NT2/D1 (cell line): ENCODE measurements around the gene YWHAE.
"Not testable (repeated sequence)": the region's sequence is repeated elsewhere in the genome, so short reads cannot be mapped to it uniquely, and the experiment has no call there.

Experiments
- DNase-seq: peaks from one replicate; pipeline ENCODE4 v3.0.0-alpha.2; 2011; ENCODE audit warnings: low read depth, low spot score
- H3K27me3 ChIP-seq: 2 replicates; pipeline ENCODE4 v1.6.0; 2011; ENCODE audit warnings: mild to moderate bottlenecking; ENCODE audit not compliant: insufficient read length, insufficient read depth
- H3K36me3 ChIP-seq: 2 replicates; pipeline ENCODE4 v1.6.1; 2011; ENCODE audit warnings: mild to moderate bottlenecking, low read length, mixed read lengths; ENCODE audit not compliant: insufficient read depth, insufficient read length
- H3K4me1 ChIP-seq: 2 replicates; pipeline ENCODE4 v1.5.1; 2011; ENCODE audit not compliant: insufficient read depth, insufficient read length
- H3K4me3 ChIP-seq: 2 replicates; pipeline ENCODE4 v1.5.1; 2011; ENCODE audit warnings: low read depth; ENCODE audit not compliant: insufficient read length
- H3K9ac ChIP-seq: 2 replicates; pipeline ENCODE4 v1.6.0; 2011; ENCODE audit warnings: low read depth; ENCODE audit not compliant: insufficient read length
- H3K9me3 ChIP-seq: 2 replicates; pipeline ENCODE4 v1.5.1; 2011; ENCODE audit warnings: mild to moderate bottlenecking, low read length; ENCODE audit not compliant: insufficient read depth
- SUZ12 ChIP-seq: IDR thresholded peaks from 2 replicates; pipeline ENCODE4 v1.6.1; 2011; ENCODE audit not compliant: insufficient read length, insufficient read depth; ENCODE audit errors: extremely low read depth
- YY1 ChIP-seq: IDR thresholded peaks from 2 replicates; pipeline ENCODE4 v1.6.1; 2011; ENCODE audit not compliant: insufficient read length, insufficient read depth
- ZNF274 ChIP-seq: IDR thresholded peaks from 2 replicates; pipeline ENCODE4 v1.6.1; 2011; ENCODE audit warnings: mild to moderate bottlenecking, low read depth, low read length

YWHAE gene

DNA sequence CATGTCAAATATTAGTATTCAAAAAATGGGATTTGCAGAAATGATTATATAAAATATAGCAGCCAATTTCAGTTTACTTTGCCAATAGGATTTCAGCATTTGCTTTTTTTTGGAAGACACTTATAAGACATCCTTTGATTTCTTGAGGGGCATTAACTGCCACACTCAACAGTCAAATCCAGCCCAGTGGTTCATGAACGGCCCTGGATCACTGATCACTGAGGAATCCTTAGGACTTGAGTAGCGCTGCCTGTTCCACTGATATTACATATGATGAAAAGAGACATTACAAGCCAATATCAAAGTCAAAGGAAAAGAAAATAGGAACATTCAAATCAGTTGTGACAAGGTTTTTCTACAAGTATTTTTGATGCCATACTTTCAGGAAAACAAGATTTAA lies 21.0 kb upstream of the YWHAE start:
- H3K4me1 ChIP-seq: no peaks in the 10 kb centered on the region
- DNase-seq: no peak
- H3K9me3 ChIP-seq: no peaks in the 10 kb centered on the region
- no peak for TF ChIP-seq SUZ12
- no peak for TF ChIP-seq YY1
- TF ChIP-seq ZNF274: no peak
- H3K4me3 ChIP-seq: no peak overlapping the region
- no peaks in the 10 kb centered on the region for H3K27me3 ChIP-seq
- no peak overlapping the region for H3K9ac ChIP-seq
- peaks cover 46% of the 10 kb centered on the region for H3K36me3 ChIP-seq

DNA sequence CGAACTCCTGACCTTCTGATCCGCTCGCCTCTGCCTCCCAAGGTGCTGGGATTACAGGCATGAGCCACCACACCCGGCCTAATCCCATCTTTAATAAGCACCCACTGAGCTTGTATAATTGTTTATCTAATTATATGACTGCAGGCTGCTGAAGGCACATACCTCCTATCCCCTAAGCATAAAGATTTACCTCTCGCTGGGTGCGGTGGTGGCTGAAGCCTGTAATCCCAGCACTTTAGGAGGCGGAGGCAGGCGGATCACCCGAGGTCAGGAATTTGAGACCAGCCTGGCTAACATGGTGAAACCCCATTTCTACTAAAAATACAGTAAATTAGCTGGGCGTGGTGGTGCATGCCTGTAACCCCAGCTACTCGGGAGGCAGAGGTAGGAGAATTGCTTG lies 20.1 kb upstream of the YWHAE start:
- Histone ChIP-seq H3K9me3 (no peaks in the 10 kb centered on the region), H3K4me3 (no peak overlapping the region), H3K4me1 (no peaks in the 10 kb centered on the region), H3K9ac (no peak overlapping the region), H3K27me3 (no peaks in the 10 kb centered on the region), H3K36me3 (peaks cover 38% of the 10 kb centered on the region)
- DNase-seq: no peak
- TF ChIP-seq SUZ12: no peak
- TF ChIP-seq ZNF274: no peak

DNA sequence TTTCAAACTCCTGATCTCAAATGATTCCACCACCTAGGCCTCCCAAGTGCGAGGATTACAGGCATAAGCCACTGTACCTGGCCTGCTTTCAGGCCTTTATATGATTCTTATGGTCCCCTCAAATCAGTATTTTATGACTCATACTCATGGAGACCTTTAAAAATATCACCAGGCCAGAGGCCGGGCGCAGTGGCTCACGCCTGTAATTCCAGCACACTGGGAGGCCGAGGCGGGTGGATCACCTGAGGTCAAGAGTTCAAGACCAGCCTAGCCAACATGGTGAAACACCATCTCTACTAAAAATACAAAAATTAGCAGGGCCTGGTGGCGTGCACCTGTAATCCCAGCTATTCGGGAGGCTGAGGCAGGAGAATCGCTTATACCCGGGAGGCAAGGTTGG lies 18.5 kb upstream of the YWHAE start:
- DNase-seq, H3K9ac ChIP-seq, H3K4me1 ChIP-seq, H3K9me3 ChIP-seq, H3K4me3 ChIP-seq, H3K27me3 ChIP-seq: not testable (repeated sequence)
- peaks cover 25% of the 10 kb centered on the region for H3K36me3 ChIP-seq

DNA sequence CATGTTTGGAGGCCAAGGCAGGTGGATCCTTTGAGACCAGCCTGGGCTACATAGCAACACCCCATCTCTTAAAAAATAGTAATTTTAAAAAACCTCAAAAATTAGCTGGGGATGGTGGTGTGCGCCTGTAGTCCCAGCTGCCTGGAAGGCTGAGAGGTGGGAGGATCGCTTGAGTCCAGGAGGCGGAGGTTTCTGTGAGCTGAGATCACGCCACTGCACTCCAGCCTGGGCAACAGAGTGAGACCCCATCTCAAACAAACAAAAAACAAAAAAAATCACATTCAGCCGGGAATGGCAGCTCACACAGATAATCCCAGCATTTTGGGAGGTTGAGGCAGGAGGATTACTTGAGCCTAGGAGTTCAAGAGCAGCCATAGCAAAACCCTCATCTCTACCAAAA lies 16.4 kb upstream of the YWHAE start:
- Histone ChIP-seq H3K4me1 (peaks cover 3% of the 10 kb centered on the region), H3K9me3 (no peaks in the 10 kb centered on the region), H3K9ac (no peak overlapping the region), H3K27me3 (no peaks in the 10 kb centered on the region), H3K36me3 (peaks cover 7% of the 10 kb centered on the region), H3K4me3 (no peak overlapping the region)
- TF ChIP-seq YY1 (no peak), SUZ12 (no peak), ZNF274 (no peak)
- DNase-seq: no peak

DNA sequence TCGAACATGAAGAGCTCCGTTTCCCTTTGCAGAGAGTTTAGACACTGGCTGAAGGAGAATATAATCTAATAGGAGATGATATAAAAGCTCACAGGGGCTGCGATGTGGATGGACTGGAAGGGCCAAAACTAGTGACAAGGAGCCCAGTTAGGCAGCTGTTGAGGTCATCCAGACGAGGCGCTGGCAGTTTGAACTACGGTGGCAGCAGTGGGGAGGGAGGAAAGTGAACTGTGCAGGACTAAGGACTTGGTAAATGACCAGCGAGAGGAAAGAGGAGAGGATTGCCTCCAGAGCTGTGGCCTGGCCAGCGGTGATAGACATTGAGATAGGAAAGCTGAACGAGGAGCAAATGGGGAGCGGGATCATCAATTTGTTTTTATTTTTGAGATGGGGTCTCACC lies 14.6 kb upstream of the YWHAE start:
- no peaks in the 10 kb centered on the region for H3K27me3 ChIP-seq
- peaks cover 3% of the 10 kb centered on the region for H3K4me1 ChIP-seq
- no peaks in the 10 kb centered on the region for H3K36me3 ChIP-seq
- TF ChIP-seq SUZ12 (no peak), ZNF274 (no peak)
- H3K9me3 ChIP-seq: no peaks in the 10 kb centered on the region
- H3K4me3 ChIP-seq: no peak overlapping the region
- H3K9ac ChIP-seq: no peak overlapping the region
- DNase-seq: no peak

DNA sequence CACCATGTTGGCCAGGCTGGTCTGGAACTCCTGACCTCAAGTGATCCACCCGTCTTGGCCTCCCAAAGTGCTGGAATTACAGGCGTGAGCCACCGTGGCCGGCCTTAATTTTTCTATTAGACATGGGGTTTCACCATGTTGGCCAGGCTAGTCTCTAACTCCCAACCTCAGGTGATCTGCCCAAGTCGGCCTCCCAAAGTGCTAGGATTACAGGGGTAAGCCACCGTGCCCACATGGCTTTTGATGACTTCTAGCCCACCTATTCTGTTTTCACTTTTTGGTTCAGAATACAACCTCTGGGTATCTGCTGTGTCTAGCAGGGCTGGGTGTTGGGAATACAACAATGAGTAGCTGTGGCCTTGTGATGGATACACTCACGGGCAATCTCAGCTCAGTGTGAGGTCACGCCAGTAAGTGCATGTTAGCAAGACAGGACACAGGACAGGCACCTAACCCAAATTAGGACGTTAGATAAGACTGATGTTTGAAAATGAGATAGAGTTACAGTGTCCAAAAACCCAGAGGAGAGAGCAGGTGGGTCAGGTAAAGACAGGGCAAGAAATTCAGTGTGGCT lies 14.1 kb upstream of the YWHAE start:
- no peak for DNase-seq
- Histone ChIP-seq H3K4me3 (no peak overlapping the region), H3K9me3 (no peaks in the 10 kb centered on the region), H3K9ac (no peak overlapping the region), H3K36me3 (no peaks in the 10 kb centered on the region), H3K4me1 (peaks cover 3% of the 10 kb centered on the region), H3K27me3 (no peaks in the 10 kb centered on the region)
- TF ChIP-seq YY1: no peak
- TF ChIP-seq SUZ12: no peak
- TF ChIP-seq ZNF274: no peak

DNA sequence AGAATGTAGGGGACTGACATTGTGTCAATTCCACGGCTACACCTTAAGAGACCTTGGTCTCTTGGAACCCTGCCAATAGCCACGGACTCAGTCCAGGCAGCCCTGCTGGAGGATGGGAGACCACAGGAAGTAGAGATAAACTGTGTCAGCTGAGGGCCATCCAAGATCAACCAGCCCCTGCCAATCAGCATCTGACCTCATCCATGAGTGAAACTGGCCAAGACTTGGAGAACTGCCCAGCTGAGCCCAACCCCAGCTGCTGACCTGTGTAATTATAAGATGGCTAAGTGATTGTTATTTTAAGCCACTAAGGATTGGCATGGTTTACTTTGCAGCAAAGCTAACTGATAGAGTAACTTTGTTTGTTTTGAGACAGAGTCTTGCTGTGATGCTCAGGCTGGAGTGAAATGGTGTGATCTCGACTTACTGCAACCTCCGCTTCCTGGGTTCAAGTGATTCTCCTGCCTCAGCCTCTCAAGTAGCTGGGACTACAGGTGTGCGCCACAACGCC lies 13.3 kb upstream of the YWHAE start:
- no peaks in the 10 kb centered on the region for H3K9me3 ChIP-seq
- no peak for DNase-seq
- H3K27me3 ChIP-seq: no peaks in the 10 kb centered on the region
- no peak overlapping the region for H3K9ac ChIP-seq
- H3K4me1 ChIP-seq: peaks cover 3% of the 10 kb centered on the region
- no peaks in the 10 kb centered on the region for H3K36me3 ChIP-seq
- TF ChIP-seq YY1: no peak
- TF ChIP-seq ZNF274: no peak
- no peak for TF ChIP-seq SUZ12
- no peak overlapping the region for H3K4me3 ChIP-seq
